ENCODE results near the gene GFOD1. TPM values are rescaled to one million over a fixed set of nuclear protein-coding genes. Genes with fewer than 3 reads are reported as not detected.
A peak's percentile ranks its signal among the peaks of the same experiment; 100 is the strongest.

GFOD1 gene
- total and polyA plus RNA-seq, 11 donors, result 16.2 to 65.8 (median 41.5) TPM

- no peak overlapping the region for H3K4me3 ChIP-seq
- peaks cover 0 to 8% (median 0%) of the 10 kb centered on the region in 9 donors for H3K36me3 ChIP-seq
- WGBS, 4 donors, result 82 to 89% (median 87%) methylated on average over 8 to 9 of the region's 9 CpGs
- peaks cover 0 to 58% (median 16%) of the 10 kb centered on the region in 12 donors for H3K4me1 ChIP-seq
- ATAC-seq (peak in 1 of 4 donors; percentile 19), DNase-seq (no peak)
- no peak overlapping the region for H3K27ac ChIP-seq
- no peak for TF ChIP-seq CTCF (IDR thresholded peaks at IDR 0.05)
- no peaks in the 10 kb centered on the region for H3K27me3 ChIP-seq
- H3K9me3 ChIP-seq, result peaks cover 0 to 4% (median 0%) of the 10 kb centered on the region in 12 donors
- intact Hi-C loops (cut with DNase I), result no loop called here
Measured at GRCh38 chr6:13378669-13379590, 108.5 kb downstream of the GFOD1 start.

- ATAC-seq (no peak), DNase-seq (no peak)
- no peak for TF ChIP-seq POLR2A (IDR thresholded peaks at IDR 0.05)
- TF ChIP-seq CTCF (IDR thresholded peaks at IDR 0.05), result no peak
- intact Hi-C loops (cut with DNase I), result no loop called here
- 87 to 100% (median 98%) methylated on average over 2 of the region's 2 CpGs for WGBS, 4 donors
- H3K27ac ChIP-seq, result no peak overlapping the region
- H3K36me3 ChIP-seq, result peaks cover 0 to 8% (median 0%) of the 10 kb centered on the region in 9 donors
- H3K27me3 ChIP-seq, result no peaks in the 10 kb centered on the region
- H3K9me3 ChIP-seq, result peaks cover 0 to 4% (median 0%) of the 10 kb centered on the region in 12 donors
- no peak overlapping the region for H3K4me3 ChIP-seq
- peaks cover 0 to 56% (median 21%) of the 10 kb centered on the region in 12 donors for H3K4me1 ChIP-seq
Measured at GRCh38 chr6:13377054-13377758, 110.2 kb downstream of the GFOD1 start.

GRCh38 chr6:13375360-13375878, 112.0 kb downstream of the GFOD1 start:
- no peak overlapping the region for H3K4me3 ChIP-seq
- no peak for ATAC-seq
- H3K27me3 ChIP-seq, result no peaks in the 10 kb centered on the region
- peaks cover 0 to 4% (median 0%) of the 10 kb centered on the region in 12 donors for H3K9me3 ChIP-seq
- TF ChIP-seq CTCF (IDR thresholded peaks at IDR 0.05) (no peak), POLR2A (IDR thresholded peaks at IDR 0.05) (no peak)
- intact Hi-C loops (cut with DNase I), result no loop called here
- peaks cover 0 to 55% (median 20%) of the 10 kb centered on the region in 12 donors for H3K4me1 ChIP-seq
- 87 to 92% (median 90%) methylated on average over 9 of the region's 9 CpGs for WGBS, 4 donors
- no peak for DNase-seq
- H3K27ac ChIP-seq, result no peak overlapping the region
- H3K36me3 ChIP-seq, result peaks cover 0 to 8% (median 0%) of the 10 kb centered on the region in 9 donors

GRCh38 chr6:13373919-13374318, 113.5 kb downstream of the GFOD1 start:
- WGBS, 4 donors, result 93 to 100% (median 99%) methylated on average over 1 of the region's 1 CpG
- no peak for ATAC-seq

More at GRCh38 chr6:13373919-13374318, 113.5 kb downstream of the GFOD1 start:
- Histone ChIP-seq H3K4me1 (peaks cover 0 to 52% (median 19%) of the 10 kb centered on the region in 12 donors), H3K4me3 (no peak overlapping the region), H3K9me3 (peaks cover 0 to 4% (median 0%) of the 10 kb centered on the region in 12 donors), H3K36me3 (peaks cover 0 to 8% (median 0%) of the 10 kb centered on the region in 9 donors), H3K27ac (peak overlapping the region in 3 of 12 donors; percentile 32 to 57 (median 55)), H3K27me3 (no peaks in the 10 kb centered on the region)
- DNase-seq, result no peak
- intact Hi-C loops (cut with DNase I), result no loop called here
- no peak for TF ChIP-seq POLR2A (IDR thresholded peaks at IDR 0.05)
- no peak for TF ChIP-seq CTCF (IDR thresholded peaks at IDR 0.05)

Data from heart left ventricle (tissue), 16 donors.